ENCODE measurements around the gene CCSER1.

GRCh38 chr4:91426725-91427124 is 1299.5 kb downstream of the CCSER1 start:
- TF ChIP-seq CTCF (conservative IDR thresholded peaks at IDR 0.05), result no peak
- no peak for TF ChIP-seq EZH2 (IDR thresholded peaks at IDR 0.05; ENCODE audit: low read depth)

Data from PC-9 (cell line).